Measurements from ENCODE around the gene ZSCAN30. TPM values are rescaled to one million over a fixed set of nuclear protein-coding genes. Genes with fewer than 3 reads are reported as not detected.

ZSCAN30 gene
- total and polyA plus RNA-seq, 10 of the 15 experiments (the other 5 are each of a cell fraction or from before 2014, with no cell fraction given): 2.7 to 15.7 (median 11.2) TPM

GRCh38 chr18:35277633-35278032 is 12.4 kb downstream of the ZSCAN30 start:
- Histone ChIP-seq H3K9ac (ENCODE audit: control insufficient read depth, insufficient read depth, low read length) (no peak overlapping the region), H3K79me2 (ENCODE audit: control insufficient read depth, insufficient read depth, low read length) (no peaks in the 10 kb centered on the region), H2AFZ (ENCODE audit: control insufficient read depth, low read depth, low read length) (no peak overlapping the region), H3K27ac (ENCODE audit: control insufficient read depth, insufficient read depth) (no peak overlapping the region), H3K27me3 (replicated peaks in 1 of 2; ENCODE audit: control insufficient read depth in 2 of 2, insufficient read depth in 2 of 2, low read length in 1 of 2) (no peaks in the 10 kb centered on the region), H3K4me1 (ENCODE audit: control insufficient read depth, insufficient read depth, low read length) (no peaks in the 10 kb centered on the region), H3K4me3 (no peak overlapping the region), H3K4me2 (ENCODE audit: control insufficient read depth, insufficient read depth) (no peak overlapping the region), H3K9me3 (replicated peaks; ENCODE audit: control insufficient read depth, insufficient read depth, low read length) (peaks cover 2% of the 10 kb centered on the region; the same call in 1 of the 3 replicates), H3K36me3 (ENCODE audit: control insufficient read depth in 2 of 2, insufficient read depth in 2 of 2, low read length in 1 of 2) (no peaks in the 10 kb centered on the region), H4K20me1 (ENCODE audit: control insufficient read depth, insufficient read depth) (no peaks in the 10 kb centered on the region)
- intact Hi-C loops (cut with micrococcal nuclease; ENCODE audit: unreplicated experiment) (no loop called here), in situ Hi-C loops (cut with MboI) (no loop called here)
- DNase-seq (ENCODE audit: low read depth, low spot score): no peak
- ChIA-PET POLR2A (no interaction called here), RAD21 (ENCODE audit: unreplicated experiment) (no interaction called here), SMC1A (ENCODE audit: uncharacterized antibody, unreplicated experiment) (interaction anchor here (2.0 kb wide), 1 partner anchor 11 kb away, joined by 6 read pairs; no protein-coding TSS in a partner anchor), CTCF (no interaction called here)
- no peak for ATAC-seq
- BruUV-seq (replicated peaks): no TSS peak
- TF ChIP-seq MLLT1 (IDR thresholded peaks at IDR 0.05) (no peak), ZNF217 (IDR thresholded peaks at IDR 0.05) (no peak)
- TF ChIP-seq, protein P1, sequence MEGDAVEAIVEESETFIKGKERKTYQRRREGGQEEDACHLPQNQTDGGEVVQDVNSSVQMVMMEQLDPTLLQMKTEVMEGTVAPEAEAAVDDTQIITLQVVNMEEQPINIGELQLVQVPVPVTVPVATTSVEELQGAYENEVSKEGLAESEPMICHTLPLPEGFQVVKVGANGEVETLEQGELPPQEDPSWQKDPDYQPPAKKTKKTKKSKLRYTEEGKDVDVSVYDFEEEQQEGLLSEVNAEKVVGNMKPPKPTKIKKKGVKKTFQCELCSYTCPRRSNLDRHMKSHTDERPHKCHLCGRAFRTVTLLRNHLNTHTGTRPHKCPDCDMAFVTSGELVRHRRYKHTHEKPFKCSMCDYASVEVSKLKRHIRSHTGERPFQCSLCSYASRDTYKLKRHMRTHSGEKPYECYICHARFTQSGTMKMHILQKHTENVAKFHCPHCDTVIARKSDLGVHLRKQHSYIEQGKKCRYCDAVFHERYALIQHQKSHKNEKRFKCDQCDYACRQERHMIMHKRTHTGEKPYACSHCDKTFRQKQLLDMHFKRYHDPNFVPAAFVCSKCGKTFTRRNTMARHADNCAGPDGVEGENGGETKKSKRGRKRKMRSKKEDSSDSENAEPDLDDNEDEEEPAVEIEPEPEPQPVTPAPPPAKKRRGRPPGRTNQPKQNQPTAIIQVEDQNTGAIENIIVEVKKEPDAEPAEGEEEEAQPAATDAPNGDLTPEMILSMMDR (IDR thresholded peaks at IDR 0.05 in 2 of 3, conservative IDR thresholded peaks at IDR 0.05 in 1 of 3; ENCODE audit: control insufficient read depth in 2 of 3, extremely low read depth in 1 of 3, insufficient read depth in 1 of 3, low read depth in 3 of 3, low read length in 3 of 3): no peak
- FAIRE-seq: no peak

DNA sequence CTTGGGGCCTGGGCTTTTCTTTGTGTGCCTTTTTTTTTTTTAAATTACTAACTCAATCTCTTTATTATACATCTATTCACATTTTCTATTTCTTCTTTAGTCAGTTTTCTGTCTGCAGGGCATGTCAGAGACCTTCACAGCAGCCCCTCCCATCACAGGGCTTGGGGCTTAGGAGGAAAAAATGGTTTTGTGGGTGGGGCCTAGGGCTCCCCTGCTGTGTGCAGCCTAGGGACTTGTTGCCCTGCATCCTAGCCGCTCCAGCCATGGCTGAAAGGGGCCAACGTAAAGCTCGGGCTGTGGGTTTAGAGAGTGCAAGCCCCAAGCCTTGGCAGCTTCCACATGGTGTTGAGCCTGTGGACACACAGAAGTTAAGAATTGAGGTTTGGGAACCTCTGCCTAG is 13.8 kb downstream of the ZSCAN30 start:
- no peak overlapping the region for H3K9ac ChIP-seq (ENCODE audit: control insufficient read depth, insufficient read depth, low read length)
- CTCF ChIA-PET: no interaction called here
- peaks cover 2% of the 10 kb centered on the region; the same call in 1 of the 3 replicates for H3K9me3 ChIP-seq (replicated peaks; ENCODE audit: control insufficient read depth, insufficient read depth, low read length)
- RAD21 ChIA-PET (ENCODE audit: unreplicated experiment): no interaction called here
- intact Hi-C loops (cut with micrococcal nuclease; ENCODE audit: unreplicated experiment) (no loop called here), in situ Hi-C loops (cut with MboI) (no loop called here)
- DNase-seq (ENCODE audit: low read depth, low spot score) (no peak), FAIRE-seq (no peak), ATAC-seq (no peak)
- H3K4me3 ChIP-seq: no peak overlapping the region
- no peak overlapping the region for H2AFZ ChIP-seq (ENCODE audit: control insufficient read depth, low read depth, low read length)
- H3K27me3 ChIP-seq (replicated peaks in 1 of 2; ENCODE audit: control insufficient read depth in 2 of 2, insufficient read depth in 2 of 2, low read length in 1 of 2): no peaks in the 10 kb centered on the region
- WGBS (ENCODE audit: insufficient coverage, insufficient replicate concordance, low lambda C conversion rate, missing lambda C conversion rate): 97% methylated on average over 3 of the region's 3 CpGs
- POLR2A ChIA-PET: no interaction called here
- H3K79me2 ChIP-seq (ENCODE audit: control insufficient read depth, insufficient read depth, low read length): no peaks in the 10 kb centered on the region
- no peaks in the 10 kb centered on the region for H3K36me3 ChIP-seq (ENCODE audit: control insufficient read depth in 2 of 2, insufficient read depth in 2 of 2, low read length in 1 of 2)
- H4K20me1 ChIP-seq (ENCODE audit: control insufficient read depth, insufficient read depth): no peaks in the 10 kb centered on the region
- BruUV-seq (replicated peaks): no TSS peak
- H3K4me1 ChIP-seq (ENCODE audit: control insufficient read depth, insufficient read depth, low read length): no peaks in the 10 kb centered on the region
- no peak overlapping the region for H3K27ac ChIP-seq (ENCODE audit: control insufficient read depth, insufficient read depth)
- no peak overlapping the region for H3K4me2 ChIP-seq (ENCODE audit: control insufficient read depth, insufficient read depth)
- SMC1A ChIA-PET (ENCODE audit: uncharacterized antibody, unreplicated experiment): no interaction called here
- TF ChIP-seq ELK1 (IDR thresholded peaks at IDR 0.05; ENCODE audit: low read depth, low read length) (no peak), ZNF24 (IDR thresholded peaks at IDR 0.05) (no peak), HDAC2 (IDR thresholded peaks at IDR 0.05) (no peak), IRF3 (IDR thresholded peaks at IDR 0.05) (no peak), TCF3 (IDR thresholded peaks at IDR 0.05; ENCODE audit: borderline replicate concordance, insufficient read depth, low read depth, low read length) (no peak), GABPA (IDR thresholded peaks at IDR 0.05; ENCODE audit: low read depth) (no peak), NR2C1 (IDR thresholded peaks at IDR 0.05) (no peak)
- TF ChIP-seq, protein P2, sequence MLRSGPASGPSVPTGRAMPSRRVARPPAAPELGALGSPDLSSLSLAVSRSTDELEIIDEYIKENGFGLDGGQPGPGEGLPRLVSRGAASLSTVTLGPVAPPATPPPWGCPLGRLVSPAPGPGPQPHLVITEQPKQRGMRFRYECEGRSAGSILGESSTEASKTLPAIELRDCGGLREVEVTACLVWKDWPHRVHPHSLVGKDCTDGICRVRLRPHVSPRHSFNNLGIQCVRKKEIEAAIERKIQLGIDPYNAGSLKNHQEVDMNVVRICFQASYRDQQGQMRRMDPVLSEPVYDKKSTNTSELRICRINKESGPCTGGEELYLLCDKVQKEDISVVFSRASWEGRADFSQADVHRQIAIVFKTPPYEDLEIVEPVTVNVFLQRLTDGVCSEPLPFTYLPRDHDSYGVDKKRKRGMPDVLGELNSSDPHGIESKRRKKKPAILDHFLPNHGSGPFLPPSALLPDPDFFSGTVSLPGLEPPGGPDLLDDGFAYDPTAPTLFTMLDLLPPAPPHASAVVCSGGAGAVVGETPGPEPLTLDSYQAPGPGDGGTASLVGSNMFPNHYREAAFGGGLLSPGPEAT (IDR thresholded peaks at IDR 0.05; ENCODE audit: low read depth): no peak

All from GM12878 (cell line).